Measurements from ENCODE around the gene ABCF3.
"Not testable (repeated sequence)": the region's sequence is repeated elsewhere in the genome, so short reads cannot be mapped to it uniquely, and the experiment has no call there.

The ABCF3 gene, protein sequence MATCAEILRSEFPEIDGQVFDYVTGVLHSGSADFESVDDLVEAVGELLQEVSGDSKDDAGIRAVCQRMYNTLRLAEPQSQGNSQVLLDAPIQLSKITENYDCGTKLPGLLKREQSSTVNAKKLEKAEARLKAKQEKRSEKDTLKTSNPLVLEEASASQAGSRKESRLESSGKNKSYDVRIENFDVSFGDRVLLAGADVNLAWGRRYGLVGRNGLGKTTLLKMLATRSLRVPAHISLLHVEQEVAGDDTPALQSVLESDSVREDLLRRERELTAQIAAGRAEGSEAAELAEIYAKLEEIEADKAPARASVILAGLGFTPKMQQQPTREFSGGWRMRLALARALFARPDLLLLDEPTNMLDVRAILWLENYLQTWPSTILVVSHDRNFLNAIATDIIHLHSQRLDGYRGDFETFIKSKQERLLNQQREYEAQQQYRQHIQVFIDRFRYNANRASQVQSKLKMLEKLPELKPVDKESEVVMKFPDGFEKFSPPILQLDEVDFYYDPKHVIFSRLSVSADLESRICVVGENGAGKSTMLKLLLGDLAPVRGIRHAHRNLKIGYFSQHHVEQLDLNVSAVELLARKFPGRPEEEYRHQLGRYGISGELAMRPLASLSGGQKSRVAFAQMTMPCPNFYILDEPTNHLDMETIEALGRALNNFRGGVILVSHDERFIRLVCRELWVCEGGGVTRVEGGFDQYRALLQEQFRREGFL

DNA sequence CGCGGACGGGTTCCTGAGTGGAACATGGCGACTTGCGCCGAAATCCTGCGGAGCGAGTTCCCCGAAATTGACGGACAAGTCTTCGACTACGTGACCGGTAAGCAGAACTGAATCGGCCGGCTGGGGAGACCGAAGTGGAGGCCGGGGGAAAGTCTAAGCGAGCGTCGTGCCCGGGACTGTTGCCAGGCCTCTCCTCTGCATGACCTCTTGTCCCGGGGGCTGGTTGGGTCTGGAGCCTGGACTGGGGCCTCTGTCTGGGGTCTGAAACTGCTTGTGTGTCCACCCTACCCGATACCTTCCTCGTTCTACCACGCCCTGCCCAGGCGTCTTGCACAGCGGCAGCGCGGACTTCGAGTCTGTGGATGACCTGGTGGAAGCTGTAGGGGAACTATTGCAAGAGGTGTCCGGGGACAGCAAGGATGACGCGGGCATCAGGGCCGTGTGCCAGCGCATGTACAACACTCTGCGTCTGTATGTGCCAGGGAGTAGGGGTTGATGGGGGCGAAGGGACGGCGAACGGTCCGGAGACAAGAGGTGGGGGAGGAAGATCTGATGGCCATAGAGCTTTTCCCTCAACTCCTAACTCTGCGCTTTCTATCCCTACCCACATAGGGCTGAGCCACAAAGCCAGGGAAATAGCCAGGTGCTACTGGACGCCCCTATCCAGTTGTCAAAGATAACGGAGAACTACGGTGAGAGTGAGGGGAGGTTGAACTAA lies at the start of gene ABCF3:
Gene ABCF3 (plus strand): TSS at position 16 of the 718 bp plus-strand sequence. CDS start 9 bp downstream, at position 25.
- no peak for DNase-seq (ENCODE audit: low read depth in 2 of 2)

DNA sequence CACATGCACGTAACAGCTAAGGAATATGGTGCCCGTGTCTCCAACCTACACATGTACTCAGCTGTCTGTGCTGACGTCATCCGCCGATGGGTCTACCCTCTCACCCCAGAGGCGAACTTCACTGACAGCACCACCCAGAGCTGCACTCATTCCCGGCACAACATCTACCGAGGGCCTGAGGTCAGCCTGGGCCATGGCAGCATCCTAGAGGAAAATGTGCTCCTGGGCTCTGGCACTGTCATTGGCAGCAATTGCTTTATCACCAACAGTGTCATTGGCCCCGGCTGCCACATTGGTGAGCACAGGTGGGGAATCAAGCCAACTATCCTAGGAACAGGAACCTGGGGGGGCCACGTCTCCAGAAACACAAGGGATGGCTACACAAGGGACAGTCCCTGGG lies 45.6 kb upstream of the ABCF3 start:
- DNase-seq (ENCODE audit: low read depth in 2 of 2) = no peak

DNA sequence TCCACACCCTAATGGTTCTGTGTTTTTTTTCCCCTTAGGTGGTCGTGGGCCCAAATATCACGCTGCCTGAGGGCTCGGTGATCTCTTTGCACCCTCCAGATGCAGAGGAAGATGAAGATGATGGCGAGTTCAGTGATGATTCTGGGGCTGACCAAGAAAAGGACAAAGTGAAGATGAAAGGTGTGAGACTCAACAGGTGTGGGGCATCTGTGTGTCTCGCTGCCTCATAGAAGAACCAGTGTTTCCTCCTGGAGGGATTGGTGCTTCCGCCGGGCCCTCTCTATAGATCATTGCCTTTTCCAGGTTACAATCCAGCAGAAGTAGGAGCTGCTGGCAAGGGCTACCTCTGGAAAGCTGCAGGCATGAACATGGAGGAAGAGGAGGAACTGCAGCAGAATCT lies 43.8 kb upstream of the ABCF3 start:
- no peak for DNase-seq (ENCODE audit: low read depth in 2 of 2)

DNA sequence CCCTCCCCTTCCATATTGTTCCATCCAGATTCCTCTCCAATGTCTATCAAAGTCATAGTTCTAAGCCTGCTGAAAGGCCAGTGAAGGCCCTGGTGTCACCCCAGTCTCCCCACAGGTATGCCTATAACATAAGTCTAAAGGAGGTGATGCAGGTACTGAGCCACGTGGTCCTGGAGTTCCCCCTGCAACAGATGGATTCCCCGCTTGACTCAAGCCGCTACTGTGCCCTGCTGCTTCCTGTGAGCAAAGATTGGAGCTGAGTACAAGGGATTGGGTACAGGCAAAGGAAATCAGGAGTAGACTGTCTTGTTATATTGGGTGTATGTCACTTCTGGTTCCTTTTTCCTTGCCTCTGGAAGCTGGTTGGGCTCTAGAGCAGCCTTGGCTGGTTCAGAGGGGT lies 42.7 kb upstream of the ABCF3 start:
- no peak for DNase-seq (ENCODE audit: low read depth in 2 of 2)

DNA sequence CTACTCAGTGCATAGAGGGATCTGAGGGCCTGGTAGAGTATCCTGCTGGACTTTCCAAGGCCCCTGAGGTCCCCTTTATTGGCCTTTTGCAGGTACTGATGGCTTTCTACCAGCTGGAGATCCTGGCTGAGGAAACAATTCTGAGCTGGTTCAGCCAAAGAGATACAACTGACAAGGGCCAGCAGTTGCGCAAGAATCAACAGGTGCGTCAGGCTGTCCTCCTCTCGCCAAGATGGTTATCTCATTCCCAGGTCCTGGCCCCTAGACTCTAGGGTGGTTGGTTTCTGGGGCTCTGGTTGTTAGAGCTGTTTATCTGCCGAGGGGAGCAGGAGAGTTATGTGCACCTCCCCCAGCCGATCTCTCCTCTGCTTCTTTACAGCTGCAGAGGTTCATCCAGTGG lies 41.5 kb upstream of the ABCF3 start:
- DNase-seq (ENCODE audit: low read depth in 2 of 2) = no peak

DNA sequence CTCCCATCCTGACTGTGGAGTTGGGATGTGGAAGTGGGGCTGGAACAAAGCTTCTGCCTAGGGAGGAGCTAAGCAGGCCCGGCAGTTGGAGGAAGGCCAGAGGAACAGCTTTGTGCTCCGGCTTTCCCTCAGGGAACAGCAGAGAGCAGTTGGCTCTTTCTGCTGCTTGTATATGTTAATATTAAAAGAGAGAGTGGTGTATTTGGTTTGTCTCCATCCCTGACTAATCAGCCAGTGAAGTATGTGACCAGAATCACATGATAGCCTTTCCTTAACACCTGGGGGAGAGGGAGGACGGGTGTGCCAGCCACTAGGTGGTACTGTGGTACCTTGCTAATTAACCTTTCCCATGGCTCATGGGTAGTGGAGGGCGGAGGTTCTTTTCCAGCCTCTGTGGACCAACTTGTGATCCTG lies 40.9 kb upstream of the ABCF3 start:
- no peak for DNase-seq (ENCODE audit: low read depth in 2 of 2)

DNA sequence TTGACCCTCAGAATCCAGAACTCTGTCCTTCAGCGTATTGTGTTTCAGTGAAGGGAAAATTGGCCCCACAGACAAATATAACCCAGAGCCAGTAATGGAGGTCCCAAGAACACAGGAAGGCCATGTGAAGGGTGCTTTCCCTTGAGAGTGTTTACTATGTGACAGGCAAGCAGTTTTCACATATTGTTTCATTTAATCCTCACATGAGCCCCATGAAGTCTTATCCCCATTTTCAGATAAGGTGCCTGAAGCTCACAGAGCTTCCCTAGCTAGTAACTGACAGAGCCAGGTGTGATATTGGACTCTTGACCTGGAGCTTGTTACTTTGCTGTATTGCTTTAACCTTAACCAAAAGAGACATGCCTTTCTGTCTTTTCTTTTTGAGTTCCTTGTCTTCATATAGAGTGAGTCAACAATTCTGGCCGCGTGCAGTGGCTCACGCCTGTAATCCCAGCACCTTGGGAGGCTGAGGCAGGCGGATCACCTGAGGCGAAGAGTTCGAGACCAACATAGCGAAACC lies 40.2 kb upstream of the ABCF3 start:
- no peak for DNase-seq (ENCODE audit: low read depth in 2 of 2)

DNA sequence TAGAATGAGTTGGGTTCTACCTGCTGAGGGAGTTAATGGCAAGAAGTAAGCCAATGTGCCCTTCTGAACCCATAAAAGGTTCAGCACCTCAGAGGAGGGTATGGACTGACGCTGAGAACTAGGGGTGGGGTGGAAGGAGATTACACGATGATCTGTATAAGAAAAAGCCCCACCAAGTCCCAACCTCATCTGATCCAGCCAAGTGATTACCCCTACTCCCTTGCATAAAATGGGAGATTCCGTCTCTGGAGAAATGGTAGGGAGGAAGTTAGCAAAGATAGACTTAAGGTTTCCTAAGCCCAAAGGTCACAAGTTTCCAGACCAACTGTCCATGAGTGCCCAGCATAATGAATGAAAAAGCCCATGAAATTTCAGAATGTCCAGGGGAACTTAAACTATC lies 37.9 kb upstream of the ABCF3 start:
- no peak for DNase-seq (ENCODE audit: low read depth in 2 of 2)

DNA sequence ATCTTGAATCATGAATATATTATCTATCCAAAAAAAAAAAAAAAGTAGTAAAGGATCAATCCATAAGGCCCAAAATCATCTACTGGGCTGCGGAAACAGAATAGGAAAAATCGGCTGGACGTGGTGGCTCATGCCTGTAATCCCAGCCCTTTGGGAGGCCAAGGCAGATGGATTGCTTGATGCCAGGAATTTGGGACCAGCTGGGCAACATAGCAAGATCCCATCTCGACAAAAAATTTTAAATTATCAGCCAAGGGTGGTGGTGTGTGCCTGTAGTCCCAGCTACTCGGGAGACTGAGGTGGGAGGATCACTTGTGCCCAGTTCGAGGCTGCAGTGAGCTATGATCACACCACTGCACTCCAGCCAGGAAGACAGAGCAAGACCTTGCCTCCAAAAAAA lies 36.9 kb upstream of the ABCF3 start:
- DNase-seq (ENCODE audit: low read depth in 2 of 2) = no peak

DNA sequence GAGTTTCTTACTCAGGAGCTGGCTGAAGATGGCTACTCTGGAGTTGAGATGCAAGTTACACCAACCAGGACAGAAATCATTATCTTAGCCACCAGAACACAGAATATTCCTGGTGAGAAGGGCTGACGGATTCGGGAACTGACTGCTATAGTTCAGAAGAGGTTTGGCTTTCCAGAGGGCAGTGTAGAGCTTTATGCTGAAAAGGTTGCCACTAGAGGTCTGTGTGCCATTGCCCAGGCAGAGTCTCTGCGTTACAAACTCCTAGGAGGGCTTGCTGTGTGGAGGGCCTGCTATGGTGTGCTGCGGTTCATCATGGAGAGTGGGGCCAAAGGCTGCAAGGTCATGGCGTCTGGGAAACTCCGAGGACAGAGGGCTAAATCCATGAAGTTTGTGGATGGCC lies 36.2 kb upstream of the ABCF3 start:
- not testable (repeated sequence) for DNase-seq (ENCODE audit: low read depth in 2 of 2)

DNA sequence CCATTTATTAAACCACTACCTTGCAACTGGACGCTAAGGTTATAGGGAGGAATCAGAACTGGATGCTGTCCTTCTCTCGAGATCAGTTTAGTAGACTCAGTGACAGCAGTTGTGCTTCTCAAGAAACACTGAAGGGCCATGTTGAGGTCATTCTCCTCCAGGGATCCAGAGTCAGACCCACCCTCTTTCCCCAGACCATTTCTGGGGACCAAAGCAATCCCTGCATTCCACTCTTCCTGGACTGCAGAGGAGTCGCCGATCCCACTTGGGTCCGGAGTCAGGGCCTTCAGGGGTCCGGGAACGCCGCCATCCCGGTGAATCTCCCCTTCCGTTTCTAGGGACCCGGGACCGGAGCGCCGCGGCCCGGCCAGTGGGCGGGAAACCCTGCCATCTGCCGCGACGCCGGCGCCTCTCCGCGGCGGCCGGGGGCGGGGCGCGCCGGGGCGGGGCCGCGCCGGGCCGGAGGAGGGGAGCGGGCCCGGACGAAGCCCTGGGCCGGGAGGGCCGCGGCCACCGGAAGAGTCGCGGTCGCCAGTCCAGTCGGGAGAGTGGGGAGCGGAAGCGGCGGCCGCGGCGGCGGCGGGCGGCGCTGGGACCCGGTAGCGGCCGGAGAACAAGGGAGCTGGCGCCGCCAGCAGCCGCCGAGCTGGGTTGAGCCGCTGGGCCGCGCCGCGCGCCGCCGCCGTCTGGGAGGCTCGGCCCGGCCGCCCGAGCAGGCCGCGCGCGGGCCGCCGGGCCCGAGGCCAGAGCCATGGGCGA lies 30.9 kb upstream of the ABCF3 start, which contains the start of gene DVL3:
Gene DVL3 (plus strand): TSS at position 493 of the 759 bp plus-strand sequence. CDS start 259 bp downstream, at position 752.
- no peak for DNase-seq (ENCODE audit: low read depth in 2 of 2)

DNA sequence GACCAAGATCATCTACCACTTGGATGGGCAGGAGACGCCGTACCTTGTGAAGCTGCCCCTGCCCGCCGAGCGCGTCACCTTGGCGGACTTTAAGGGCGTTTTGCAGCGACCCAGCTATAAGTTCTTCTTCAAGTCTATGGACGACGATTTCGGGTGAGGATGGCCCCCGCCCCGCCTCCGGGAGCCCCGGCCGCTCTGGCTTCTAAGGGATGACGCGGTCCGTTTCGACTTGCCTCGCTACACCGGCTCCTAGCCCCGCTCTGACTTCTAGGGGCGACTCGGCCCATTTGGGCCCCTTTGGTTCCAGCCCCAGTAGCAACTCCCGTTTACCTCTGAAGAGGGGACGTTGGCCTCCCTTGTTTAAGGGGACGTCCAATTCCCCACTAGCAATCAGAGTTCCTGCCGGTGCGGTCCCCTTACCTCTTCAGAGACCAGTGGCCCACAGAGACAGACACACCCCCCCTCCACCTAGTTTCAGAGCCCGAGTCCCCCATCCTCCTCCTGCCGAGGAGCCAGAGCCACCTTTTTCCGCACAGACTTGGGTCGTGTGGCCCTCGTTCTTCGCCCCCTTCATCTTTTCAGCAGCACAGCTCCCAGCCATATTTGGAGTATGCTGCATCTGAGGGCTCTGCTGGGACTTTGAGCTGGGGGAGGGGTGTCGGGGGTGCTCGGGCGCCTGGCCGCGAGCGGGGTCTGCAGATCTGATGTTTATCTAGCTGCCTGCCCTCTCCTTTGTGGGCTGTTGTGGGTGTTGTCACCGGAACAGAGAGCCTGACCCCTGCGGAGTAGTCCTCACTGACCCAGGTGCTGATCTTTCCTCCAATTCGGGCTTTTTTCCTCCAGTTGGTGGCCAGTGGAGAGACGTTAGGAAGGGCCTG lies 30.1 kb upstream of the ABCF3 start:
- no peak for DNase-seq (ENCODE audit: low read depth in 2 of 2)

DNA sequence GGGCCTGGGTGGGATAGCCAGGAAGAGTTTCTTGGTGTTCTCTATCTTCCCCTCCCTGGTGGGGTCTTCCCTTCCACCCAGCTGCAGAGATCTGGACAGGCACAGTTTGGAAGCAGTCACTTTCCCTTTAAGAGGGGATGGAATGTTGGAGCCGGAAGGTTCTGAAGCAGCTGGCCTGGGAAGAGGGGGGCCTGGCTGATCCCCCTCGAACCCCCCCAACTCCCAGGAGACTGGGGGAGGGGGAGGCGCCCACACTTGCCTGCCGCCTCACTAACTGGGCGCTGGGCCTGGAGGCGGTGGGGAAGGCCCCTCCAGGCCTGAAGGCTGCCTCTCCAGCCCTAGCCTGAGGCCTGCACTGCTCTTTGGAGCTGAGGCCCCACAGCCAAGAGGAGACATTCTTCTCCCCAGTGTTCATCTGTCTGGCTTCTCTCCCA lies 29.5 kb upstream of the ABCF3 start:
- no peak for DNase-seq (ENCODE audit: low read depth in 2 of 2)

DNA sequence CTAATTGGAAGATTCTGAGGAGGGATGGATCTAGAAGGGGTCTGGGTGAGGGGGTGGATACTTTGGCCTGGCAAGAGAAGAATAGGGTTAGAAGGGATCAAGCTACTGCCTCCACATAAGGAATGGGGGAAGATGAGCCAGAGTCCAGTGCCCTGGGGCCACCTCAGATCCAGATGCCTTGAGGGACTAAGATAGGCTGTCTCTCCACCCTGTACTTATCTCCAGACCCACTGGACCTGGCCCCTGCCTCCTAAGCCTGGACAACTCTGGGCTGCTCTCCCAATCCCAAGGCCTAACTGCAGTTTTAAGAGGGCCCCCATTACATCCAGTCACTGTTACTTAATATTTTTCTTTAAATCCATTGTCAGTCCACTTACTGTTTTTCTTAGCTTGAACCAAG lies 28.8 kb upstream of the ABCF3 start:
- no peak for DNase-seq (ENCODE audit: low read depth in 2 of 2)

DNA sequence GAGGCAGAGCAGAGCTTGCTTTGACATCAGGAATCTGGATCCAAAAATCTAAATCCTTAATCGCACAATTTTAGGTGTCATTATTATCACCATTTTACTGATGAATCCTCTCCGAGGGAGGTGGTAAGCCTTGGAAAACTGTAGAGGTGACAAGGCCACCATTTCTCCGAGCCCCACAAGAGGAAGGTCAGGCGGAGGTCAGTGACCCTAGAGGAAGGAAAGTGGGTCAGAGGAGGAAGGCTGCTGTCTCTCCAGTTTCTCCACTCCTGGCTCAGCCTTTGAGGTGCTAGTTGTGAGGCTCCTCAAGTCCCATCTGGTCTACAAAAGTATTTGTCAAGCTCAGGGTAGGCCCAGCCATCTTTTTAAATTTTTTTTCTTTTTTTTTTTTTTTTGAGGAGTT lies 27.6 kb upstream of the ABCF3 start:
- no peak for DNase-seq (ENCODE audit: low read depth in 2 of 2)

DNA sequence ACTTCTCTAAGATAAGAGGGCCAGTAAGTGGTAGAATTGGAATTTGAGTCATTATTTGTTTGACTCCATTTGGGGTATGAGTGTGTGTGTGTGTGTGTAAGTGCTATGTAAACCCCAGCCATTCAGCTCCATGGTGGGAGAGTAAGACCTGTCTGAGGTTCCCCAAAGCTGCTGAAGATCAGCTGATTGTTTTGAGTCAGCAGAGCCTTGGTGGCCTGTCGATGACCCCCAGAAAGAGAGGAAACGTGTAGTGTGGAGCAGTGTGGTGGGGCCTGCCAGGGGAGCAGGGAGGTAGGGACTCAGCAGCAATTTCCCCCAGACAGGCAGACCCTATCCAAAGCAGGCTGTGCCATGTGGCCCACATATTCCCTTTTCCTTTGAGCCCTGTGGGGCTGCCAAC lies 25.5 kb upstream of the ABCF3 start:
- DNase-seq (ENCODE audit: low read depth in 2 of 2) = no peak

DNA sequence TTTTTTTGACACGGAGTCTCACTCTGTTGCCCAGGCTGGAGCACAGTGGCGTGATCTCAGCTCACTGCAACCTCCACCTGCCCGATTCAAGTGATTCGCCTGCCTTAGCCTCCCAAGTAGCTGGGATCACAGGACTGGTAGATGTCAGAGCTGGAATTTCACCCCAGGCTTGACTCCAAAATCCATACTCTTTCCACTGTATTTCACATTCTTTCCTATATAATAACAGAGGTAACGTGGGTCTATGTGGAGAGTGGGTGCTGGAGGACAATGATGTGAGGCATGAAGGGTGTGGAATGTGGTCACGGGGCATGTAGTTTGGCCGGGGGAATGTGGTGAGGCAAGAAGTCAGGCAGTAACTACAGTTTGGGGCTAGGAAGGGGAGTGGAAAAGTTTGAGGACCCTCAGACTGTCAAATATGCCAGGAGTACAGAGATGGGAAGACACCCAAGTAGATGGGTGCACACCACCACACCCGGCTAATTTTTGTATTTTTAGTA lies 23.4 kb upstream of the ABCF3 start:
- DNase-seq (ENCODE audit: low read depth in 2 of 2) = not testable (repeated sequence)

DNA sequence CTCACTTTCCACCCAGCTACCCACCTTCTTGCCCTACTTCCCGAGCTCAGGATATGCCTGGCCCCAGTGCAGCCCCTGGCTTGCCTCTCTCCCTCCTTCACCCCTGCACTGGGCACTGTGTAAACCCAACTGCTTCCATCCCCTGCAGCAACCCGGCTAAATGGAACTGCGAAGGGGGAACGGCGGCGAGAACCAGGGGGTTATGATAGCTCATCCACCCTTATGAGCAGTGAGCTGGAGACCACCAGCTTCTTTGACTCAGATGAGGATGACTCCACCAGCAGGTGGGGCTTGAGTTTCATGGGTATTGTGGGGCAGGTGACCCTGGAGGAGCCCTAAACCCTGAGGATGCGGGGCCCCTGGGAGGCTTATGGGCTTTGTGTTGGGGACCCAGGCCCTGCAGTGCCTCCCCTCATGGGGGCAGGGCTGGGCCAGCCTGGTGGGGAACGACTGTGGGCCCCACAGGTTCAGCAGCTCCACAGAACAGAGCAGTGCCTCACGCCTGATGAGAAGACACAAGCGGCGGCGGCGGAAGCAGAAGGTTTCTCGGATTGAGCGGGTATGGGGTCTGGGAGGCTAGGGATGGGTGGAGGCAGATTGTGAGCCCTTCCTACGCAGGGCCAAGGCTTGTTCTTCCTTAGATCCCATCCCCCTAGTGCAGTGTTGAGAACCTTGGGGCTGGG lies 21.2 kb upstream of the ABCF3 start:
- DNase-seq (ENCODE audit: low read depth in 2 of 2) = no peak

DNA sequence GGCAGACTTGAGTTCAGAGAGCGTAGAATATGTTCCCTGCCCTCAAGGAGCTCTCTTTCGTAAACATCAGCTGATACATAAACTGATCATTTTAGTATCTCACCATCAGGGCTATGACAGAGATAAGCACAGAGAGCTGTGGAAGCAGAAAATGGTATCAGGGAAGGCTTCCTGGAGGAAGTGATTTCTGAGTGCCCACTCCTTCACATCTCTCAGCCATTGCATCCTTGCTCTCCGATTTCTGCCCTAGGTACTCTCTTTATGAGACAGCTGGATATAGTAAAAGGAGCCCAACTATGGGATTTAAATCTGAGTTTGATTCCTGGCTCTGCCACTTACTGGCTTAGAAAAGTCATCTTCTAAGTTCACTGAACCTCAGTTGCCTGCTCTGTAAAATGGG lies 20.5 kb upstream of the ABCF3 start:
- DNase-seq (ENCODE audit: low read depth in 2 of 2) = no peak

DNA sequence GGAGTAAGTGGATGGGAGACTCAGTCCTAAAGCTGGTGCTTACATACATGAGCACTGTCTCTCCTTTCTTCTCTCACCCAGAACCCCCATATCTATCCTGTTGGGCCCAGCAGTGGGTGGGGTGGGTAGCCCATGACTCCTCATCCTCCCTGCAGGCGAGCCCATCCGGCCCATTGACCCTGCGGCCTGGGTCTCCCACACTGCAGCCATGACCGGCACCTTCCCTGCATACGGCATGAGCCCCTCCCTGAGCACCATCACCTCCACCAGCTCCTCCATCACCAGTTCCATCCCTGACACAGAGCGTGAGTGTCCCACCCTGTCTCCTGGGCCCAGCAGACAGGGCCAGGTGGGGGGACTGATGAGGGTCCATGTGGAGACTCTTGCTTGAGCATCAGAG lies 19.3 kb upstream of the ABCF3 start:
- no peak for DNase-seq (ENCODE audit: low read depth in 2 of 2)

Measured in stimulated activated CD4-positive, alpha-beta T cell treated with anti-CD3 and anti-CD28 coated beads, Interleukin-1b, Interleukin-23, amount 100 ng/mL, for 1 hour (primary cell).